GM21360 (cell line): Measurements from ENCODE around the gene PDGFRA.
A peak's percentile ranks its signal among the peaks of the same experiment; 100 is the strongest.

Experiments
- ATAC-seq: cut with Tn5 transposase; IDR thresholded peaks from one replicate; pipeline ENCODE4 v1.9.1; 2021; ENCODE audit warnings: mild to moderate bottlenecking, moderate library complexity; ENCODE audit not compliant: unreplicated experiment

The PDGFRA gene

GRCh38 chr4:54228961-54229501 lies at the start of gene PDGFRA:
TSS of gene PDGFRA (plus strand) at chr4:54229293. CDS start at chr4:54258769, 29,476 bp downstream.
- ATAC-seq = no peak

- ATAC-seq = no peak
Observed at GRCh38 chr4:54184581-54184980, 44.5 kb upstream of the PDGFRA start.

GRCh38 chr4:54185044-54185780 lies 43.9 kb upstream of the PDGFRA start:
- ATAC-seq = no peak

GRCh38 chr4:54185866-54186265 lies 43.2 kb upstream of the PDGFRA start:
- no peak for ATAC-seq

- ATAC-seq = no peak
Observed at GRCh38 chr4:54186371-54186770, 42.7 kb upstream of the PDGFRA start.

- ATAC-seq = no peak
Observed at GRCh38 chr4:54187148-54187547, 41.9 kb upstream of the PDGFRA start.

GRCh38 chr4:54189140-54189539 lies 40.0 kb upstream of the PDGFRA start:
- no peak for ATAC-seq

GRCh38 chr4:54192811-54193210 lies 36.3 kb upstream of the PDGFRA start:
- ATAC-seq = no peak

- ATAC-seq = no peak
Observed at GRCh38 chr4:54197926-54198325, 31.2 kb upstream of the PDGFRA start.

GRCh38 chr4:54199919-54200318 lies 29.2 kb upstream of the PDGFRA start:
- no peak for ATAC-seq

GRCh38 chr4:54209617-54210016 lies 19.5 kb upstream of the PDGFRA start:
- ATAC-seq = no peak

- ATAC-seq = no peak
Observed at GRCh38 chr4:54213001-54213400, 16.1 kb upstream of the PDGFRA start.

- no peak for ATAC-seq
Observed at GRCh38 chr4:54213761-54214160, 15.3 kb upstream of the PDGFRA start.

GRCh38 chr4:54215379-54216077 lies 13.6 kb upstream of the PDGFRA start:
- ATAC-seq = no peak

- peak; percentile 59 for ATAC-seq
Observed at GRCh38 chr4:54217642-54218495, 11.2 kb upstream of the PDGFRA start.

- ATAC-seq = no peak
Observed at GRCh38 chr4:54218736-54219135, 10.4 kb upstream of the PDGFRA start.

- no peak for ATAC-seq
Observed at GRCh38 chr4:54224996-54225597, 4.0 kb upstream of the PDGFRA start.

GRCh38 chr4:54225598-54226403 lies 3.3 kb upstream of the PDGFRA start:
- ATAC-seq = no peak

GRCh38 chr4:54226404-54227255 lies 2.5 kb upstream of the PDGFRA start:
- ATAC-seq = no peak
